ENCODE measurements around the gene MPL. TPM values are rescaled to one million over a fixed set of nuclear protein-coding genes. Genes with fewer than 3 reads are reported as not detected.

Gene MPL
- total and polyA plus RNA-seq, 2 experiments from 2014 or later = 0.16 TPM; not detected in 1

GRCh38 chr1:43349594-43350306 lies 12.1 kb downstream of the MPL start:
- Histone ChIP-seq H3K4me1 (ENCODE audit: insufficient read depth) (peaks cover 17% of the 10 kb centered on the region), H3K27me3 (no peaks in the 10 kb centered on the region), H3K9me3 (ENCODE audit: low read depth) (no peaks in the 10 kb centered on the region), H3K9me2 (replicated peaks; ENCODE audit: insufficient read depth) (no peaks in the 10 kb centered on the region), H4K20me1 (ENCODE audit: insufficient read depth, poor library complexity, severe bottlenecking) (no peaks in the 10 kb centered on the region), H3K4me2 (peak overlapping the region; percentile 75), H2AFZ (peak overlapping the region; percentile 63), H3K27ac (peak overlapping the region; percentile 97), H3K36me3 (replicated peaks; ENCODE audit: insufficient read depth, low read depth) (no peaks in the 10 kb centered on the region), H3K4me3 (peak overlapping the region; percentile 9), H3K79me2 (no peaks in the 10 kb centered on the region)
- WGBS (ENCODE audit: low lambda C conversion rate, missing lambda C conversion rate) = 27% methylated on average over 11 of the region's 11 CpGs
- TF ChIP-seq CTCF (IDR thresholded peaks at IDR 0.05; ENCODE audit: poor library complexity) (no peak), EZH2 (IDR thresholded peaks at IDR 0.05; ENCODE audit: borderline replicate concordance) (no peak), EZH2phosphoT487 (IDR thresholded peaks at IDR 0.05; ENCODE audit: low read depth, severe bottlenecking, unreplicated experiment) (no peak)
- peak; percentile 46 for DNase-seq (ENCODE audit: low spot score)

GRCh38 chr1:43350976-43351375 lies 13.4 kb downstream of the MPL start:
- no peak for TF ChIP-seq EZH2phosphoT487 (IDR thresholded peaks at IDR 0.05; ENCODE audit: low read depth, severe bottlenecking, unreplicated experiment)
- no peak for TF ChIP-seq EZH2 (IDR thresholded peaks at IDR 0.05; ENCODE audit: borderline replicate concordance)
- no peak for TF ChIP-seq CTCF (IDR thresholded peaks at IDR 0.05; ENCODE audit: poor library complexity)
- 96% methylated on average over 1 of the region's 1 CpG for WGBS (ENCODE audit: low lambda C conversion rate, missing lambda C conversion rate)
- Histone ChIP-seq H3K27ac (no peak overlapping the region), H3K4me3 (no peak overlapping the region), H3K4me2 (no peak overlapping the region), H3K36me3 (replicated peaks; ENCODE audit: insufficient read depth, low read depth) (no peaks in the 10 kb centered on the region), H3K4me1 (ENCODE audit: insufficient read depth) (peaks cover 17% of the 10 kb centered on the region), H3K27me3 (no peaks in the 10 kb centered on the region), H2AFZ (no peak overlapping the region), H3K9me2 (replicated peaks; ENCODE audit: insufficient read depth) (no peaks in the 10 kb centered on the region), H4K20me1 (ENCODE audit: insufficient read depth, poor library complexity, severe bottlenecking) (no peaks in the 10 kb centered on the region), H3K79me2 (no peaks in the 10 kb centered on the region), H3K9me3 (ENCODE audit: low read depth) (no peaks in the 10 kb centered on the region)
- DNase-seq (ENCODE audit: low spot score) = no peak

GRCh38 chr1:43351421-43352350 lies 14.1 kb downstream of the MPL start:
- Histone ChIP-seq H3K9me2 (replicated peaks; ENCODE audit: insufficient read depth) (no peaks in the 10 kb centered on the region), H4K20me1 (ENCODE audit: insufficient read depth, poor library complexity, severe bottlenecking) (no peaks in the 10 kb centered on the region), H3K4me1 (ENCODE audit: insufficient read depth) (peaks cover 17% of the 10 kb centered on the region), H3K36me3 (replicated peaks; ENCODE audit: insufficient read depth, low read depth) (no peaks in the 10 kb centered on the region), H3K27ac (no peak overlapping the region), H3K9me3 (ENCODE audit: low read depth) (no peaks in the 10 kb centered on the region), H2AFZ (no peak overlapping the region), H3K4me3 (no peak overlapping the region), H3K4me2 (no peak overlapping the region), H3K27me3 (no peaks in the 10 kb centered on the region), H3K79me2 (no peaks in the 10 kb centered on the region)
- TF ChIP-seq CTCF (IDR thresholded peaks at IDR 0.05; ENCODE audit: poor library complexity) (no peak), EZH2 (IDR thresholded peaks at IDR 0.05; ENCODE audit: borderline replicate concordance) (no peak), EZH2phosphoT487 (IDR thresholded peaks at IDR 0.05; ENCODE audit: low read depth, severe bottlenecking, unreplicated experiment) (no peak)
- no peak for DNase-seq (ENCODE audit: low spot score)
- 84% methylated on average over 10 of the region's 10 CpGs for WGBS (ENCODE audit: low lambda C conversion rate, missing lambda C conversion rate)

All from hepatocyte (in vitro differentiated cells).